Measurements from ENCODE around the gene GM2A. TPM values are rescaled to one million over a fixed set of nuclear protein-coding genes. Genes with fewer than 3 reads are reported as not detected.

Gene GM2A
- total and polyA plus RNA-seq, 9 donors: 14.7 to 52.8 (median 28.6) TPM

DNA sequence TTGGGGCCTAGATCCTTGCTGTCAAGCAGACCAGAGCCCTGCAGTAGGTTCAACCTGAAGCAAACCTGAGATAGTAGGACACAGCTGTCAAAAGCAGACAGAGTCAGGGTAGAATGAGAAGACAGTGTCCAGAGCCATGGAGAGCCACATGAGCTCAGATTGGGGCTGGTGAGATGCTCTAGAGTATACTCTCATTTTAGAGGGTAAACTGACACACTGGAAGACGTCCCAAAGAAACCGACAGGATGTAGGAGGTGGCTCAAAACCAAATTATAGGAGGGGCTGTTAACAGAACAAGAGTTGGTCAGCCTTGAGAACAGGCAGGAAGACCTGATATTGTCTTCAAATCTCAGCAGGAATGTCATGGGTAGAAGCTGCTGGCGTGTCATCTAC lies 40.6 kb upstream of the GM2A start:
- no peaks in the 10 kb centered on the region for H3K27me3 ChIP-seq
- no peak overlapping the region for H3K27ac ChIP-seq
- no peak overlapping the region for H3K4me3 ChIP-seq
- no peaks in the 10 kb centered on the region for H3K9me3 ChIP-seq
- 68 to 88% (median 78%) methylated on average over 3 of the region's 3 CpGs for WGBS, 3 donors
- H3K36me3 ChIP-seq: no peaks in the 10 kb centered on the region
- peaks cover 12% of the 10 kb centered on the region for H3K4me1 ChIP-seq (ENCODE audit: insufficient read depth)
- intact Hi-C loops (cut with DNase I): no loop called here
- no peak for DNase-seq
- TF ChIP-seq EP300 (IDR thresholded peaks at IDR 0.05) (no peak), POLR2A (IDR thresholded peaks at IDR 0.05) (no peak)
- TF ChIP-seq, protein P1, sequence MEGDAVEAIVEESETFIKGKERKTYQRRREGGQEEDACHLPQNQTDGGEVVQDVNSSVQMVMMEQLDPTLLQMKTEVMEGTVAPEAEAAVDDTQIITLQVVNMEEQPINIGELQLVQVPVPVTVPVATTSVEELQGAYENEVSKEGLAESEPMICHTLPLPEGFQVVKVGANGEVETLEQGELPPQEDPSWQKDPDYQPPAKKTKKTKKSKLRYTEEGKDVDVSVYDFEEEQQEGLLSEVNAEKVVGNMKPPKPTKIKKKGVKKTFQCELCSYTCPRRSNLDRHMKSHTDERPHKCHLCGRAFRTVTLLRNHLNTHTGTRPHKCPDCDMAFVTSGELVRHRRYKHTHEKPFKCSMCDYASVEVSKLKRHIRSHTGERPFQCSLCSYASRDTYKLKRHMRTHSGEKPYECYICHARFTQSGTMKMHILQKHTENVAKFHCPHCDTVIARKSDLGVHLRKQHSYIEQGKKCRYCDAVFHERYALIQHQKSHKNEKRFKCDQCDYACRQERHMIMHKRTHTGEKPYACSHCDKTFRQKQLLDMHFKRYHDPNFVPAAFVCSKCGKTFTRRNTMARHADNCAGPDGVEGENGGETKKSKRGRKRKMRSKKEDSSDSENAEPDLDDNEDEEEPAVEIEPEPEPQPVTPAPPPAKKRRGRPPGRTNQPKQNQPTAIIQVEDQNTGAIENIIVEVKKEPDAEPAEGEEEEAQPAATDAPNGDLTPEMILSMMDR (IDR thresholded peaks at IDR 0.05): no peak

DNA sequence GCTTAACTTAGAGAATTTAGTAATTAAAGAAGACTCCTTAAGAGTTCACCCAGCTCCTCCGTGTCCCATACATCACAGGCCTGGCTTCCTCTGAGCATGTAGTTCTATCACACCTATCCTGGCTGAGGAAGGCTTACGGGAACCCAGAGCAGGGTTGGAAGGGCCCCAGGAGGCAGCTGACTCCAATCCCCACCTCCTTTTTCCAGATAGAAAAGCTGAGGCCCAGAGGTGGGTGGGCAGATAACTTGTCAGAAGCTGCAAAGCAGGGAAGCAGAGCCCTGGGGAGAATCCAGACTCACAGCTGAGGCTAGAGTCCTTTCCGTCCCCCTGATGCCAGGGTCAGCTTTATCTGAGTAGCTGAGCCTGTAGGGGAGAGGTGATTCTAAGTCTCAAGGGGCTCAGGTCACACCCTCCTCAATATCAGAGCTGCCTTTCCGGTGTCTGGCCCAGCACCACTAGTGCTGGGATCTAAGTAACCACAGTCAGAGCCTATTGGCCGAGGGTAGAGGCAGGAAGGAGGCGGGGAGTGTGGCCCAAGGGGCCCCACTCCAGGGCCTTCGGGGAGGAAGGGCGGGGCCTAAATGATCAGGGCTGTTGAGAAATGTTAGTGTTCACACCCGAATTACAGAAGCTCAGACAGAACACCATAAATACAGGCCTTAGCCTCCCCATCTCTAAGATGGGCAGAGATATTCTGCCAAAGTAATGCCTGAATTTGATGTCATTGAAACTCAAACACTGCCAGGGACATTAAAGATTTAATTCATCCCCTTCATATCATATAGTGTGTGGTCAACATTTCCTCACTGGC lies 39.0 kb upstream of the GM2A start:
- Histone ChIP-seq H3K36me3 (no peaks in the 10 kb centered on the region), H3K27me3 (no peaks in the 10 kb centered on the region), H3K27ac (peak overlapping the region; percentile 26 to 36), H3K4me1 (ENCODE audit: insufficient read depth) (peaks cover 8% of the 10 kb centered on the region), H3K4me3 (no peak overlapping the region), H3K9me3 (no peaks in the 10 kb centered on the region)
- TF ChIP-seq EP300 (IDR thresholded peaks at IDR 0.05): no peak
- TF ChIP-seq POLR2A (IDR thresholded peaks at IDR 0.05): peak; percentile 22
- 33 to 38% (median 37%) methylated on average over 9 of the region's 9 CpGs for WGBS, 3 donors
- intact Hi-C loops (cut with DNase I): no loop called here
- peak; percentile 47 to 79 (median 63) for DNase-seq

DNA sequence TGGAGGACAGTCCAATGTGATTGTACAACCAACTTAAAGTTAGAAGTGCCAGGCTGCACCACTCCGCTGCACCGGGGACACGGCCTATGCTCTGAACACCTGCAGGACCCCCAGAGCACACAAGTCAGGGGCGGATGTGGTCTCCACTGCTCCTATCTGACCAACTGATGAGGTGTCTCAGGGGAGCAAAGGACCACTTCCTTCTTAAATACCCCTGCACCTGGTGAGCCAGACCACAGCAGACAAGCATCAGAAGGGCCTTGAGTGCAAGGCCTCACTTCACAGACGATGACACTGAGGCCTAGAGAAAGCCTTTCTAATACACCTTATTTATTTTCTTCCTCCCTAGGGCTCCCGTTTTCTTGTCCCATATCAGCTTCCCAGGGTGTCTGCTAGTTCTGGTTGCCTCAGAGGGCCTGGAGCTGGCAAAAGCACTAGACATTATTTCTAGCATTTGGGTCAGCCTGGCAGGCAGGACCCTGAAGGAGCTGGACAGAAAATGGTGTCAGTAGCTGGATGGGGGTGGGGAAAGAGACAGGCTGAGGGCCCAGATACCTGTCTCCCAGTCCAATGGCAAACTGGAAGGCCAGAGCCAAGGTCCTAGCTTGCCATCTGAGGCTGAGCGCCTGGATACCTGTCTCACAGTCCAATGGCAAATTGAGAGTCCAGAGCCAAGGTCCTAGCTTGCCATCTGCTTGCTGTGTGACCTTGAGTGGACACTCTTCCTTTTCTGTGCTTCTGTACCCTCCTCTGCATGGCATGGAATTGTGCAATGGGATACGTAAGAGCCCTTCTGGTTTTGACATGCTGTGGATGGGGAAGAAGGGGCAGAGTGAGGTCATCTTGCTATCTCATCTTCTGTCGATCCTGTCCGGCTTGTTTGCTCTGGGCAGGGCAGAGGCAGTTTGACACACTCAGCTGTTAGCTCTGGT lies 38.1 kb upstream of the GM2A start:
- Histone ChIP-seq H3K4me3 (no peak overlapping the region), H3K27me3 (no peaks in the 10 kb centered on the region), H3K36me3 (no peaks in the 10 kb centered on the region), H3K4me1 (ENCODE audit: insufficient read depth) (peaks cover 8% of the 10 kb centered on the region), H3K27ac (peak overlapping the region in 1 of 2 donors; percentile 26), H3K9me3 (no peaks in the 10 kb centered on the region)
- TF ChIP-seq, protein P1 (IDR thresholded peaks at IDR 0.05): no peak
- 84 to 87% (median 87%) methylated on average over 10 of the region's 10 CpGs for WGBS, 3 donors
- intact Hi-C loops (cut with DNase I): no loop called here
- no peak for DNase-seq

DNA sequence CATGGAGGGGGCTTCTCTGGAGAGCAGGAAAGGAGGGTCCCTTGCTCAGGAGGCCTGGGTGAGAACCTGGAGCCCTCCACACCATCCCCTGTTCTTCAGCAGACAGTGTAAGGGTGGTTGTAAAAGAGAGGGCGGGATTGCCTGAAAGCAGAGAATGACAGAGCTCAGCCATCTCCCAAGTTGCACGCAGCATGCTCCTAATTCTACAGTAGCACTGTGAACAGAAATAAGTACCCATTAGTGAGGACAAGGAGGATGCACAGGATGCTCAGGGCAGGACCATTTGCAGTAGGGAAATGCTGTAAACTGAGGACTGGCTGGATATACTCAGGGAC lies 37.5 kb upstream of the GM2A start:
- peaks cover 10% of the 10 kb centered on the region for H3K4me1 ChIP-seq (ENCODE audit: insufficient read depth)
- H3K27ac ChIP-seq: no peak overlapping the region
- 90 to 96% (median 95%) methylated on average over 2 of the region's 2 CpGs for WGBS, 3 donors

DNA sequence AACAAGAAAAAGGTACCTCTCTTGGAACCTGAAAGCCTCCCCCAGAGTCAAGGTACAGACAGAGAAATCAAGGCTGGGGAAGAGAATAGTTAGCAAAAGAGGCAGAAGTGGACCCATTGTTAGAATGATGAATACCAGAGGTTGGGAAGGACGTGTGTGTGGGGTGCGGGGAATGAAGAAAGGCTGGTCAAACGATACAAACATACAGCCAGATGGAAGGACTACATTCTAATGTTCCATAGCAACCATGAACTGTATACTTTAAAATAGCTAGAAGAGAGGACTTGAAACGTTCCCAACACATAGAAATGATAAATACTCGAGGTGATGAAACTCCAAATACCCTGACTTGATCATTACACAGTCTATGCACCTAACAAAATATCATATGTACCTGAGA lies 36.2 kb upstream of the GM2A start:
- no peaks in the 10 kb centered on the region for H3K36me3 ChIP-seq
- TF ChIP-seq, protein P1 (IDR thresholded peaks at IDR 0.05): no peak
- no peak for TF ChIP-seq POLR2A (IDR thresholded peaks at IDR 0.05)
- TF ChIP-seq EP300 (IDR thresholded peaks at IDR 0.05): no peak
- H3K9me3 ChIP-seq: no peaks in the 10 kb centered on the region
- intact Hi-C loops (cut with DNase I): no loop called here
- H3K27me3 ChIP-seq: no peaks in the 10 kb centered on the region
- H3K27ac ChIP-seq: no peak overlapping the region
- no peak for DNase-seq
- no peak overlapping the region for H3K4me3 ChIP-seq
- H3K4me1 ChIP-seq (ENCODE audit: insufficient read depth): peaks cover 10% of the 10 kb centered on the region
- 80 to 82% (median 82%) methylated on average over 5 of the region's 5 CpGs for WGBS, 3 donors

More for the DNA sequence above, 37.5 kb upstream of the GM2A start:
- TF ChIP-seq POLR2A (IDR thresholded peaks at IDR 0.05) (no peak), EP300 (IDR thresholded peaks at IDR 0.05) (no peak)
- no peak for DNase-seq
- Histone ChIP-seq H3K9me3 (no peaks in the 10 kb centered on the region), H3K36me3 (no peaks in the 10 kb centered on the region), H3K27me3 (no peaks in the 10 kb centered on the region), H3K4me3 (no peak overlapping the region)
- intact Hi-C loops (cut with DNase I): no loop called here
